ENCODE results near the gene RIMBP2.
"Not testable (repeated sequence)": the region's sequence is repeated elsewhere in the genome, so short reads cannot be mapped to it uniquely, and the experiment has no call there.

RIMBP2 gene

DNA sequence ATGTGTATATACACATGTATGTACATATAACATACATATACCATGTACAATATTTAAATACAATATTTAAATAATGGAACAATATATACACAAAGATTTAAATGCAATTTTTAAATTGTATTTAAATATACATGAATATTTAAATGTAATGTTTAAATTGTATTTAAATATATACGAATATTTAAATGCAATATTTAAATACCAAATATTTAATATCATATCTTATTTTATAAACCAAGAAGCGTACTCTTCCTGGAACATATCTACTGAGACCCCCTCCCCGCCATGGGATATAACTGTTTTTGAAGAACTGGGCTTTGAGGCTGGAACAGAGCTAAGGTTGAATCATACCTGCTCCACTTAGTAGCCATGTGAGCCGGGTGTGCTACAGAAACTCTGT, 29.8 kb upstream of the RIMBP2 start:
- H3K4me3 ChIP-seq (ENCODE audit: low read depth, low read length) = no peak overlapping the region
- TF ChIP-seq, protein P1, sequence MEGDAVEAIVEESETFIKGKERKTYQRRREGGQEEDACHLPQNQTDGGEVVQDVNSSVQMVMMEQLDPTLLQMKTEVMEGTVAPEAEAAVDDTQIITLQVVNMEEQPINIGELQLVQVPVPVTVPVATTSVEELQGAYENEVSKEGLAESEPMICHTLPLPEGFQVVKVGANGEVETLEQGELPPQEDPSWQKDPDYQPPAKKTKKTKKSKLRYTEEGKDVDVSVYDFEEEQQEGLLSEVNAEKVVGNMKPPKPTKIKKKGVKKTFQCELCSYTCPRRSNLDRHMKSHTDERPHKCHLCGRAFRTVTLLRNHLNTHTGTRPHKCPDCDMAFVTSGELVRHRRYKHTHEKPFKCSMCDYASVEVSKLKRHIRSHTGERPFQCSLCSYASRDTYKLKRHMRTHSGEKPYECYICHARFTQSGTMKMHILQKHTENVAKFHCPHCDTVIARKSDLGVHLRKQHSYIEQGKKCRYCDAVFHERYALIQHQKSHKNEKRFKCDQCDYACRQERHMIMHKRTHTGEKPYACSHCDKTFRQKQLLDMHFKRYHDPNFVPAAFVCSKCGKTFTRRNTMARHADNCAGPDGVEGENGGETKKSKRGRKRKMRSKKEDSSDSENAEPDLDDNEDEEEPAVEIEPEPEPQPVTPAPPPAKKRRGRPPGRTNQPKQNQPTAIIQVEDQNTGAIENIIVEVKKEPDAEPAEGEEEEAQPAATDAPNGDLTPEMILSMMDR (IDR thresholded peaks at IDR 0.05; ENCODE audit: insufficient read depth, low read depth, low read length, missing control alignments) = no peak
- no peak for DNase-seq (ENCODE audit: low read depth)

DNA sequence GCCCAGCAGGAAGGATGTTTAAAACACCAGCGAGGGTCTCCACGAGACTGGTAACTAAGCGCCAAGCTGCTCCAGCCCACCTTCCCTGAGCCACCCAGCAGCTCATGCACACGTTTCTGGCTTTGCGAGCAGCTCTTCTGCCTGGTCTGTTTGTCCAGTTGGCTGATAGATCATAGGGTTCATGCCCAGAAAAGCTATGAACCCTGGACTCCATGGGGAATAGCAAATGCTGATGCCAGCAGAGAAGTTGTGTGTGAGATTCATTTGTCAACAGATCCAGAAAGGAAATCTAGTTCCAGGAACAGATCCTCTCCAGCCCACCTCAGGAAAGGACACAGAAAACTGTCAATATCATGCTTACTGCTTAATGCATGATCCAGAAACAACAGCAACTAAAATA, 28.2 kb upstream of the RIMBP2 start:
- TF ChIP-seq, protein P1 (IDR thresholded peaks at IDR 0.05; ENCODE audit: insufficient read depth, low read depth, low read length, missing control alignments) = no peak
- DNase-seq (ENCODE audit: low read depth) = no peak

DNA sequence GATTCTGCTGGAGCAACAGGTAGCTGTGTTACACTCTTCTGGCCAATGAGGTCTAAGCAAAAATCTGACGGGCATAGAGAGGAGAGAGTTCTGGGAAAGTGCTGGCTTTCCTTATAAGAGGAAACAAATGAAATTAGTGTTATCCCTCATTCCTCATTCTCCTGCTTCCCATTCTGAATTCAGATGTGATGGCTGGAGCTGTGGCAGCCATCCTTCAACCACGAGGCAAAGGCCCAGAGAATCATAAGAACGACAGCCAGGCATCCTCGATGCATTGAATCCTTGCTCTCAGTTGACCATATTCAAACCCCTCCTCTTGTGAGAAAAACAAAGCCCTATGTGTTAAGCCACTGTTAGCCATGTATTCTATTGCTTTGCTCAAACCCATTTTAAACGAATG, 27.5 kb upstream of the RIMBP2 start:
- H3K4me3 ChIP-seq (ENCODE audit: low read depth, low read length) = no peak overlapping the region
- TF ChIP-seq, protein P1 (IDR thresholded peaks at IDR 0.05; ENCODE audit: insufficient read depth, low read depth, low read length, missing control alignments) = no peak
- DNase-seq (ENCODE audit: low read depth) = no peak

More for the DNA sequence above, 28.2 kb upstream of the RIMBP2 start:
- H3K4me3 ChIP-seq (ENCODE audit: low read depth, low read length) = no peak overlapping the region

DNA sequence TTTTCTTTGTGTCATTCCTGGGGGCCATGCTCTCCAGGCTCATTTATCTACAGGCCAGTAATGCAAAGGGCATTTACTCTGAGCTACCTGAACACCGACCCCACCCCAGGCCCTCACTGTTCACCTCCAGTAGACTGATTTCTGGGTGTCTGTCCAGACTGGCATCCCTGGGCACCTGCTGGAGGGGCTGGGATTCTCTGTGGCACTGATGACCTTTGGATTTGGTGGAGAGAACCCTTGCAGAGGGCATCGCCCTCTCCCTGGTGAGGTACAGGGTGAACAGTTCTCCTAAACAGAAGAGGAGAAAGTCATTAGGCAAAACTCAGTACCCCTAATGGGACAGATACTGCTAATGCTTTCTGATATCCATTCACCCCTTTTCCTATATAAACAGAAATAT, 27.1 kb upstream of the RIMBP2 start:
- no peak for DNase-seq (ENCODE audit: low read depth)
- no peak overlapping the region for H3K4me3 ChIP-seq (ENCODE audit: low read depth, low read length)
- TF ChIP-seq, protein P1 (IDR thresholded peaks at IDR 0.05; ENCODE audit: insufficient read depth, low read depth, low read length, missing control alignments) = no peak

DNA sequence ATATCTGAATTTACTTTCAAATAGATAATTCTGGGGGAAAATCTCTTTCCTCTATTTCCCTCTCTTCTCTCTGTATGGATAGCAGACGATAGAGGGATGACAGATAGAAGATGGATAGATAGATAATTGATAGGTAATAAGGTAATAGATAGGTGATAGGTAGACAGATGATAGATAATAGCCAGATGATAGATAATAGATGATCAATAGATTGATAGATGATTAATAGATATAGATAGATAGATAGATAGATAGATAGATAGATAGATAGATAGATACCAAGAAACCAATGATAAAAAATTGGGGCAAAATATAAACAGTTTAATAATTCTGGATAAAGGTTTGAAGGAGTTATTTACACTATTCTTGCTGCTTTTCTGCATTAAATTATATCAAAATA, 26.6 kb upstream of the RIMBP2 start:
- H3K4me3 ChIP-seq (ENCODE audit: low read depth, low read length) = no peak overlapping the region
- no peak for DNase-seq (ENCODE audit: low read depth)
- TF ChIP-seq, protein P1 (IDR thresholded peaks at IDR 0.05; ENCODE audit: insufficient read depth, low read depth, low read length, missing control alignments) = no peak

DNA sequence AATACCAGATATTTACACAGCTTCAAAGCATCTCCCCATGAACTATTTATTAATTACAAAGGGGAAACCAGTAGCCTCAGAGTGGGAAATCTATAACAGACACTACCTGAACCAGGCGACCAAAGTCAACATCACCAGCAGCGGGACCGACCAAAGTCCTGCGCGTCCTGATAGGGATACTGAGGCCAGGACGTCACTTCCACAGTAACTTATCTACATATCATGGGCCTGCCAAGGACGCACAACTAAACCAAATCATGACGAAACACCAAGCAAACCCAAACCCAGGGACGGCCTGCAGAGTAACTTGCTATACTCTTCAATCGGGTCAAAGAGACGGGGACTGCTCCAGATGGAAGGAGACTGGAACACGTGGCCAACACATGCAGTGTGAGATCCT, 26.0 kb upstream of the RIMBP2 start:
- DNase-seq (ENCODE audit: low read depth) = no peak
- TF ChIP-seq, protein P1 (IDR thresholded peaks at IDR 0.05; ENCODE audit: insufficient read depth, low read depth, low read length, missing control alignments) = no peak
- H3K4me3 ChIP-seq (ENCODE audit: low read depth, low read length) = no peak overlapping the region

DNA sequence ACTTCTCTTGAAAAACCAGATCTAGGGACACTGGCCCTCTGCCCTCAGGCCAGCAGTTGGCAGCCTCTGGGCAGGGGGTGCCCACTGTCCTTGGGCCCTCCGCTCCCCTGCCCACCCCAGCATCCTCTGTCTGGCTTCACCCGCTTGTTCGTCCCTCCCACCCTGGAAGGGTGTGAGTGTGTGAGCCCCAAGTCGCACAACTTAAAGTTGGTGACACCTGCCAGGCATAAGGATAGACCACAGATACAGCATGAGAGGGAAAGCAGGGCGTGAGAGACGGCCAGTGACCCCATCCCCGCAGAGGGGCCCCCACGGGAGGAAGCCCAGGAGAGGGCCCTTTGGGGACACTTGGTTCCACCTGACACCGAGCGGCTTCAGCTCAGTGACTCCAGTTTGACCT, 23.5 kb upstream of the RIMBP2 start:
- DNase-seq (ENCODE audit: low read depth) = no peak
- TF ChIP-seq, protein P1 (IDR thresholded peaks at IDR 0.05; ENCODE audit: insufficient read depth, low read depth, low read length, missing control alignments) = no peak
- no peak overlapping the region for H3K4me3 ChIP-seq (ENCODE audit: low read depth, low read length)

DNA sequence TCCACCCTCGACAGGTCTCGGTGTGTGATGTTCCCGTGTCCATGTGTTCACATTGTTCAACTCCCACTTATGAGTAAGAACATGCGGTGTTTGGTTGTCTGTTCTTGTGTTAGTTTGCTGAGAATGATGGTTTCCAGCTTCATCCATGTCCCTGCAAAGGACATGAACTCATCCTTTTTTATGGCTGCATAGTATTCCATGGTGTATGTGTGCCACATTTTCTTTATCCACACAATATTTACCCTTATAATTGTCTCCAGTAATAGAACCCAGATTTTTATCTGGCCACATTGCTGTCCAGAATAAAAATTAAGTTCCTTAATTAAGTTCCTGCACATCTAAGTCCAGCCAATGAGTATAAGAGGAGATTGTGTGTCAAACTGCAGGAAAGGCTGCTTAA, 22.3 kb upstream of the RIMBP2 start:
- DNase-seq (ENCODE audit: low read depth); H3K4me3 ChIP-seq (ENCODE audit: low read depth, low read length): not testable (repeated sequence)

All from GM12865 (cell line).